ENCODE measurements around the gene CDK6.

The CDK6 gene

GRCh38 chr7:92736870-92737269 lies 99.5 kb downstream of the CDK6 start:
- no peak for DNase-seq (ENCODE audit: low spot score)

GRCh38 chr7:92735707-92736106 lies 100.7 kb downstream of the CDK6 start:
- DNase-seq (ENCODE audit: low spot score), result no peak

DNA sequence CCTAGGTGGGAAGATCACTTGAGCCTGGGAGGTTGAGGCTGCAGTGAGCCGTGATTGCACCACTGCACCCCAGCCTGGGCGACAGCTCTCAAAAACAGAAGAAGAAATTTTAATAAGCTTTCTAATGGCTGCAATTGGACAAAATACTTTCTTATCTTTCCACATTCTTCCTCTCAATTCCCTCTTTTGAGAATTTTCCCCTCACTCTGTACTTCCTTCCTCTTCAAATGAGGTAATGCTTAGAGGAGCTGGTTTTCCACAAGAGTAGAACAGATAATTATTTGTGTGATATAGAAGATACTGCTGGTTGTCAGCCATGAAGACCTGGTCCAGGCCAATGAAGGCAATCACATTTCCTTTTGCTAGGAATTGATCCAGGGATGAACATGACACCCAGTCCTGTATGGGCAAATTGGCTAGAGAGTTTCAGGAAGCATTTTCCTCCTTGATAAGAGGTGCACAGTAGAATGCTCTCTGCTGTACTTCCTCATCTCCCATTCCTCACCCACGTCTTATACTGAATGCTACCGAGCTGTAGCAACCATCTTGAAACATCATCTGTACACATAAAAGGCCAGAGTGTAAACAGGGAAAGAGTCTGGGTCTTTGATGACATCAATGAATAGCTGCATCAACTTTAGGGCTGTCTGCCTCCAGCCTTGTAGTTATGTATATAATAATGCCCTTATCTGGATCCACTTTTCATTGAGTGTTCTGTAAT lies 103.9 kb downstream of the CDK6 start:
- no peak for DNase-seq (ENCODE audit: low spot score)

DNA sequence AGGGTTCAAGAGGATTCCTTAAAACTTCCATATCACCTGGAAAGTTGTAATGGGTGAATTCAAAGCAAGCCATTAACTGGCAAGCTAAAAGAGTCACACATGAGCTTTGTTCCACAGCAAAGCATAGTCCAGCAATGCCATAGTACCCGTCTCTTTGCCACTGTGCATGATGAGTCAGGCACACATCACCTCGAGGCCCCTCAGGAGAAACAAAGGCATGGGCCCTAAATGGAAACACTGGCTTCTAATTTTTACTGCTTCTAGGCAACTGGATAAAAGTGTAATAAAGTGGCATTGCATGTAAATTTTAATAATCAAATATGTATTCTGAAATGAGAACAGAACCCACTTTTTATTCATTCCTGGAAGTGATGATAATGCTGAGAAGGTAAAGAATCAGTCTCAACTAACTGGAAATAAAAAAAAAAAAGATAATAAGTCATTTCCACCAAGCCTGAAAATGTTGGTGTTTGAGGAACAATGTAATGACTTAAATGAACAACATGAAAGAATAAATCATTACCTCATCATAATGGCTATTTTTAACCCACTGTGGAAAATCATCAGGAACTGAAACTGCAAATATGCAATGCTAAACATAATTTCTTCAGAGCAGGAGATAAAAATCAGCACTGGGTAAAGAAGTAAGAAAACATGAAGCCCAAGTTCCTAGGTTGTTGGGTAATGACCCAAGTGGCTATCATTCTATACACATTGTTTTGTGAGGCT lies 104.9 kb downstream of the CDK6 start:
- DNase-seq (ENCODE audit: low spot score), result peak; percentile 70

- no peak for DNase-seq (ENCODE audit: low spot score)
Observed at GRCh38 chr7:92730808-92731207, 105.6 kb downstream of the CDK6 start.

DNA sequence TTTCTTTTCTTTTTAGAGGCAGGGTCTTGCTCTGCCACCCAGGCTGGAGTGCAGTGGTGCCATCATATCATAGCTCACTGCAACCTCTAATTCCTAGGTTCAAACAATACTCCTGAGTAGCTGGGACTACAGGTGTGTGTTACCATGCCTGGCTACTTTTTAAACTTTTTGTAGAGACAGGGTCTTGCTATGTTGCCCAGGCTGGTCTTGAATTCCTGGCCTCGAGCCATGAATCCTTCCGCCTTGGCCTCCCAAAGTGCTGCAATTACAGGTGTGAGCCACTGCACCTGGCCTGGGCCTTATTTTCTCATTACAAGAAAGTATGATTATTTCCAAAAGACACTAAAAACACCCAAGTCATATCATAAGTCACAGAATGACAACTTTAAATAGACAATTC lies 106.6 kb downstream of the CDK6 start:
- DNase-seq (ENCODE audit: low spot score), result no peak

DNA sequence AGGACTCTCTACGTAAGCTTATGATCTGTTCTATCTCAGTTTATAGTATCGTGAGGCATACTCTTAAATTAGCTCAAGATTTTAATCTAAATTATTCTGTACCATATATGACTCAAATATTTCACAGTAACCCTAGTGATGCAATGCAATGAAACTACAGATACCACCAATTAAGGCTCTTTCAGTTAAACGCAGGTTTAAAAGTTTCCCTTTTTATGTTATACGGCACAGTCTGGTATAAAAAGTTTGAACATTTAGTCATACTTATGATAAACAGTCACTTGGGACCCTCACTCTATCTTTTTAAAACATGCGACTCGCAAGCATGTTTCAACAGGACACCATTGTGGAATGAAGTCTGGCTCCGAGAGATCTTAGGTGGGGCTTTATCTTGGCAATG lies 107.2 kb downstream of the CDK6 start:
- no peak for DNase-seq (ENCODE audit: low spot score)

DNA sequence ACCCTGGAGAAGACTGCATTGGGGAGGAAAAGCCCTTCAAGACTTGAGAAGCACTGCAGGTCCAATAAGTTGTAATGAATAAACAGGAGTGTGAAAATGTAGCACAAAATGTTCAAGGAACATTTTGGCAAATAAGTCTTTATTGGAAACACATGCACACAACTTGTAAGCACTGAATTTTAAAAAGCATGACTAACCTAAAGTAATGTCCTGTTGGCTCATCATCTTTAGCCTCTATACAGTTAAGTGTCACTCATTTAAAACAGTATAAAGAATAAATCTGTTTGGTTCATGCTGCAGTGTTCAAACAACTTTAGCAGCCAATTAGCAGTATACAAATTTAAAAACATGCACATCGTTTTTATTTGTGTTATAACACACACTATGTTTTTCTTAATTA lies 108.6 kb downstream of the CDK6 start:
- no peak for DNase-seq (ENCODE audit: low spot score)

DNA sequence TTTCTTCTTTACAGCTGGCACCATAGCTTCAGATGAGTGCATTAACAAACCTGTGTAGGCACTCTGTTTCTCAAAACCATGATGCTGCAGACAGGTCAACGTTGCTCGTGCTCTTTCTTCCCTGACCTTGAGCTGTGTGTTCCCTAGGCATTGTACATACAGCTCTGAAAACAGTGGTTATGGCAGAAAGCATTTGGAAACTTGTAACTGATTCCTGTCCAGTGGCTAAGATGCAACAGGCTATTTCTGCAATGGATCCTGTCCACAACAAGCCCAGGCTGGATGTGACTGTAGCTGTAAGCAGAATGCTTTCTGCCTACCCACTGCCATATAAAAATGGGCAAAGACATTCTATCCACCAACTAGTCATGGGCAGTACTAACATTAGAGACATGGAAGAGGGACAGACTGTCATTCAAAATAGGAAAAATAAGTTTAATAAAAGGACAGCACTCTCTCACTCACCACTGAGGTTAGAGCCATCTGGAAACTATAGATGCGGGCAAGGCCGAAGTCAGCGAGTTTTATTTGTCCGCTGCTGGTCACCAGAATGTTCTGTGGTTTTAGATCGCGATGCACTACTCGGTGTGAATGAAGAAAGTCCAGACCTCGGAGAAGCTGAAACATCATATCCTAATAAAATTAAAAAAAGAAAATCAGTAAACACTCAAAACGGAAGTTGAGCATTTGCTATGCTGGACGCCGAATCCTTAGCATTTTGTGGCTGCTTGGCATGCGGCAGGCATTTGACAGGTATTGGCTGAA lies 111.0 kb downstream of the CDK6 start:
- DNase-seq (ENCODE audit: low spot score), result no peak

GRCh38 chr7:92723943-92724342 lies 112.4 kb downstream of the CDK6 start:
- DNase-seq (ENCODE audit: low spot score), result no peak

DNA sequence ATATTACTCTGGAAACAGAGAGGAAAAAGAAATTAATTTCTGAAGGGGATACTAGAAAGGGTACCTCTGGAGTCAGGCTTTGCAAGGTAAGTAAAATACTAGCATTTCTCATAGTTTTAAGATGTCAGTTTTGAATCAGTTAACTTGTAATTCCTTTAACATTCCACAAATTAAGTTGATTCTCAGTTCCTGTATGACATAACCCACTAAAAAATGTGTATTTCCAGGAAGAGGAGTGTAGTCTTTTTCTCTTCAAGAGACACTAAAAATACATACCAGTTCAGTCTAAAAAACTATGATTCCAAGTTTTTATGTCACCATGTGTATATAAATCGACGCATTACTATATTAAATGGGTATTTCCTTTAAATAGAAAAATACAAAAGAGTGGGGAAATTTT lies 113.2 kb downstream of the CDK6 start:
- DNase-seq (ENCODE audit: low spot score), result no peak

DNA sequence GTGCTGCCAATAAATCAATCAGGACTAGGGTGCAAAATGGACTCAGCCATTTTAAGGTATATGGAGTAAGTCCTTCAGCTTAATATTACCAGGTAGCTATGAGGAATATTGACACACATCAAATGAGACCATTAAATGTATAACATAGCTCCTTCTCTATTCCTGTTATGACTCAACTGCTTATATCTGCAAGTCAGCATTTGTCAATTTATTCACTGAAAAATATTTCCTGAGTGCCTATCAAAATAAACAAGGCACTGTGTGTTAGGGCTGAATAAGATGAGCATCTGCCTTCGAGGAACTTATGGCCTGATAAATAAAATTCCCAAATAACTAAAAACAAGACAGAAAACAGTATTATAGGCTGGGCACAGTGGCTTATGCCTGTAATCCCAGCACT lies 113.8 kb downstream of the CDK6 start:
- DNase-seq (ENCODE audit: low spot score), result no peak

DNA sequence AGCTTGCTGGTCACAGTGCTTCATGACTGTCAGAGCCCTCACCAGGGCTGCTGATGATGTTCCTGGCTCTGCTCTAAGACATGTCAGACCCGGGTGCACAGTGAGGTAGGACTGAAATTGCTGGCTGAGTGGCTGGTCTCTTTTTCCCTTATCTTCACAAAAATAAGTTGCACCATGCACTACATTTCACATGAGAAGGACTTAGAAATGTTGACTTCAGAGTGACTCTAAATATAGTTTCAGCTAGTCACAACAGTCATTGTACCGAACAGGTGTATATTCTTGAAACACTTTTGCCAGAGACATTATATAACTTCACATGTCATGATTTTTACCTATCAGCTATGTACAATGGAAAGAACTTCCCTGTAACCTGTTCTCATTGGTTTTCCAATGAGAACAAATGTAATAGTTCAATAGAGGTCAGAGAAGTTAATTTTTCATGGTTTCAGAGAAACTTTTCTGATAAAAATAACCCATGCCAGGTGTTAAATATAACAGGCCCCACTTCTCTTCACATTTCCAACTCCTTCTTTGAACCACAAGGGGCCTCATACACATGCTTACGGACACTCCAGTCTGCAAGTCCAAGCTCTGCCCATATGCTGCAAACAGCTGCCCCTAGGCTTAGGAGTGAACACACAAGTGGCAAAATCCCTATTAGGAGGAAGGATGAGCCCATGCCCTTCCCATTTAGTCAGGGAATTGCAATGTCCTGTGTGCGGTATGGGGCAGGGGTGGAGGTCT lies 115.6 kb downstream of the CDK6 start:
- DNase-seq (ENCODE audit: low spot score), result peak; percentile 28

DNA sequence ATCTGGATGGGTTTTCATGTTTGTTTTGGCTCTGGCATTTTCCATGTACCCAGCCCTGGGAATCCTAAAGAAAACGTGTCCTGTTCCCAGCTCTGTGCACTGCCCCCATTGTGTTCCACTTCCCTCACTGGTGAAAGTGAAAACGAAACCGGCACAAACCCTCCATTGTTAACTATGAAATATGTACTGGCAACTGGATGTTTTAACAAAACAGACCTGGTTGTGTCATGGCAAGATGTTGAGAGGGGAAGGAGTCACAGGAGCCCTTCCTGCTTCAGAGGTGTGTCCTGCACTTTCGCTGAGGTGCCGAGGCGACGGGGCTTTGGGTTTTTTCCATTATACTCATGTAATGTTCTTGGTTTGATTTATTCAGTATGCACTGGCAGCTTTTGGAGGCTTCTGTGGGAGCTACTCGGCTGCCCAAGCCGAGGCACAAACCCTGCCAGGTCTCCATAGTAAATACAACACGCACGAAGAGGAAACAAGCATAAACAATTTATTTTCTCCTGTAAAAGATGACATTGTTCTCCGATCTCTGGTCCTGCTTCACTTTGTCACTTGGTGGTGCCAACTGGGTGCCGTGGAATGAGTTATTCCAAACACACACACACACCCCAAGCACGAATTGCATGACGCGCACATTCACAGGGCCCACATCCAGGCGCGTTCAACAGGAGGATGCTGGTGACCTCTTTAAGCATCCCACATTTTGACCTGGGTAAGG lies 118.2 kb downstream of the CDK6 start:
- peak; percentile 35 for DNase-seq (ENCODE audit: low spot score)

DNA sequence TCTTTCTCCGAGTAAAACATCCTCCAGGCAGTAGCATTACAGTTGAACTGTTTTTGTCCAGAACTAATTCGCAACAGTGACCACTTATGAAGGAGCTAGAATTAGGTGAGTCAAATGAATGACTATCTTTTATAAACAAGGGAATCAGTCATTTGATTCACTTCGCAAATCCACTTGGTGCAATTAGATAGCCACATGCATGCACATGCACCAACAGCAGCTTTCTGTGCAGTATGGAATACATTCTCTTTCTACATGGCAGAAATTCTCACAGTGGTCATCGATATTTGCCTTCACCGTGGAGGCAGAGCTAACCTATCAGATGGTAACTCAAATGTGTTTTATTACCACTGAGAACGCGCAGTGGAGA lies 118.8 kb downstream of the CDK6 start:
- DNase-seq (ENCODE audit: low spot score), result no peak

- DNase-seq (ENCODE audit: low spot score), result no peak
Observed at GRCh38 chr7:92716825-92717580, 119.4 kb downstream of the CDK6 start.

DNA sequence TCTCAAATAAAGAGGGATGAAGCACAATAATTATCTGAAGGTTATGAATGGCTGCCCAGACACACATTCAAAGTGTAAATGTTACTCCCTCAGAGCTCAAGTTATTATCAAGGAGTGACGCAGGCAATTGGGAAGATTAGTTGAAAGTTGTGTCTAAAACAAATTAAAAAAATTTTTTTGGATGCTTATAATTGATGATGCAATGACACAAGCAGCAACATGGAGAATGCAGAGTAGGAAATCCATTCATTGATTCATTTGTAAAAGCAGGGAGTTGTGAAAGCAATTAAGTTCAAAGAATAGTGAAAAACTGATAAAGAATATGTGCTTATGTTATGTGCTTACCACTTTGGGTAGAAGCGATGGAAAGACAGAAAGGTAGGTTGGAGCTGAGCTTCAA lies 120.4 kb downstream of the CDK6 start:
- no peak for DNase-seq (ENCODE audit: low spot score)

DNA sequence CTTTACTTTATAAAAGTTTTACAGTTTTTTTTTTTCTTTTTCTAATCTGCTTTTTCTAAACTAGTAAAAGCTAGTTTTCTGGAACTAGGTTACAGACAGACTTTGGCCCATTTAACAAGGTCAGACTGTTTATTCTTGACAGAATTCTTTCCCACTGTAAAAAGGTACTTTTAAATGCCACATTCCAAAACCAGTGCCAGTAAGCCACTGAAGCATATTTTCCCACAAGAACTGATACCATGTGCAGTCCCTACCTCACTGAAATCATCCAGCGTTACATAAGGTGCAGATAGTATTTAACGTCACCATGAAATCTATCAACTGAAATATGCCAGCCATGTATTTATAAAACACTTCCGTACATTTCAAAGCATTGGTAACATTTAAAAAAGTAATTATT lies 121.6 kb downstream of the CDK6 start:
- DNase-seq (ENCODE audit: low spot score), result no peak

- DNase-seq (ENCODE audit: low spot score), result no peak
Observed at GRCh38 chr7:92714280-92714679, 122.1 kb downstream of the CDK6 start.

DNA sequence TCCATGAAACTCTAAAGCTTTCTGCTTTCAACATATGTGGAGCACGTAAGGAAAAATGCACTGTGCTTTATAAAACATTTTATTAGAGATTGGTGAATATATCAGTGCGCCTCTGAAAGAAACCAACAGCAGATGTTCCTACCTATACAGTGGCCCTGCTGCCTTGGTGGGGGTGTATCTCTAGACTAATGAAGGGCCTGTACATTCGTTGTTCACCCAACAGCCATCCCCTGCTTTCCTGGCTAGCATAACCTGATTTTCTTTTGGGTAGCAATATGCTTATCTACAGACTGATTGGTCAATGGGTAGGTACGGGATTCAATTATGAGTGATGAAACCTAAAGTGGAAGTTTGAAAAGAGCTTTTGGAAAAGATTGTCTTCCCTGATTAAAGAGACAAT lies 126.5 kb downstream of the CDK6 start:
- DNase-seq (ENCODE audit: low spot score), result no peak

DNA sequence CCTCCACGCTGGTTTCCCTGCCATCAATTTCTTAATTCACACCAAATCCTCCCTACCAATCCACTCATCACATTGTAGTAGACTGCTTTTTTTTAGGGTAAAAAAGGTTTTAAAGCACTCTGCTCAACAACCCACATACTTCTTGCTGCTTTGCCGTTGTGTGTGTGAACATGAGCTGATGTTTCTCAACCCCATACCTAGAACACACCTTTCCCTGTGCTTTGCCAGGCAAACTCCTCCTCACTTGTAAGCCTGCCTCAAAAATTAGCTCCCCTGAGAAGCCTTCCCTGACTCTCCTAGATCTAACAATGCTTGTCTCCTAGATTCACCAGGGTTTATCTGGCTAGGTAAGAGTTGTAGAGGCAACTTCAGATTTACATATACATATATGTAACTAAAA lies 127.2 kb downstream of the CDK6 start:
- no peak for DNase-seq (ENCODE audit: low spot score)
